ENCODE measurements around the gene CDON. TPM values are rescaled to one million over a fixed set of nuclear protein-coding genes. Genes with fewer than 3 reads are reported as not detected.
A peak's percentile ranks its signal among the peaks of the same experiment; 100 is the strongest.

CDON gene
- total and polyA plus RNA-seq, 12 donors, result 1.4 to 17.1 (median 8.9) TPM

GRCh38 chr11:126058105-126058874 is 4.4 kb downstream of the CDON start:
- Histone ChIP-seq H3K27me3 (peaks cover 0 to 35% (median 0%) of the 10 kb centered on the region in 7 donors), H3K9me3 (no peaks in the 10 kb centered on the region), H3K4me3 (peak overlapping the region in 1 of 10 donors; percentile 14), H3K4me1 (peaks cover 0 to 18% (median 12%) of the 10 kb centered on the region in 9 donors), H3K27ac (no peak overlapping the region), H3K36me3 (no peaks in the 10 kb centered on the region)
- intact Hi-C loops (cut with DNase I), result loop anchor here in 2 of 10 donors (10.0 kb wide), 2 partner anchors 113 to 133 kb away; partner anchors contain the start of gene VSIG10L2 (in 1 of the 2)
- 81 to 85% methylated on average over 6 of the region's 6 CpGs for WGBS, 2 donors
- no peak for ATAC-seq
- TF ChIP-seq CTCF (IDR thresholded peaks at IDR 0.05), result no peak
- DNase-seq, result no peak

- intact Hi-C loops (cut with DNase I), result loop anchor here in 2 of 10 donors (10.0 kb wide), 2 partner anchors 110 to 130 kb away; partner anchors contain the start of gene VSIG10L2 (in 1 of the 2)
- peaks cover 0 to 14% (median 0%) of the 10 kb centered on the region in 7 donors for H3K27me3 ChIP-seq
- H3K4me1 ChIP-seq, result peaks cover 0 to 3% (median 0%) of the 10 kb centered on the region in 9 donors
- ATAC-seq (no peak), DNase-seq (no peak)
- no peaks in the 10 kb centered on the region for H3K9me3 ChIP-seq
- WGBS, 2 donors, result 95 to 97% methylated on average over 5 of the region's 5 CpGs
- H3K36me3 ChIP-seq, result no peaks in the 10 kb centered on the region
- H3K27ac ChIP-seq, result no peak overlapping the region
- TF ChIP-seq CTCF (IDR thresholded peaks at IDR 0.05), result no peak
- H3K4me3 ChIP-seq, result no peak overlapping the region
These were observed 7.8 kb downstream of the CDON start for GRCh38 chr11:126054882-126055281.

- ATAC-seq (no peak), DNase-seq (no peak)
- no peak overlapping the region for H3K4me3 ChIP-seq
- no peak for TF ChIP-seq CTCF (IDR thresholded peaks at IDR 0.05)
- H3K36me3 ChIP-seq, result no peaks in the 10 kb centered on the region
- H3K4me1 ChIP-seq, result peaks cover 0 to 3% (median 0%) of the 10 kb centered on the region in 9 donors
- peaks cover 0 to 14% (median 0%) of the 10 kb centered on the region in 7 donors for H3K27me3 ChIP-seq
- WGBS, 2 donors, result 75 to 76% methylated on average over 5 of the region's 5 CpGs
- no peaks in the 10 kb centered on the region for H3K9me3 ChIP-seq
- intact Hi-C loops (cut with DNase I), result loop anchor here in 2 of 10 donors (10.0 kb wide), 2 partner anchors 110 to 130 kb away; partner anchors contain the start of gene VSIG10L2 (in 1 of the 2)
- H3K27ac ChIP-seq, result no peak overlapping the region
These were observed 8.3 kb downstream of the CDON start for GRCh38 chr11:126054408-126054807.

- ATAC-seq (no peak), DNase-seq (no peak)
- no peak overlapping the region for H3K4me3 ChIP-seq
- no peak for TF ChIP-seq CTCF (IDR thresholded peaks at IDR 0.05)
- H3K36me3 ChIP-seq, result no peaks in the 10 kb centered on the region
- H3K27ac ChIP-seq, result no peak overlapping the region
- 80 to 83% methylated on average over 7 of the region's 7 CpGs for WGBS, 2 donors
- H3K9me3 ChIP-seq, result no peaks in the 10 kb centered on the region
- H3K27me3 ChIP-seq, result peaks cover 0 to 13% (median 0%) of the 10 kb centered on the region in 7 donors
- H3K4me1 ChIP-seq, result peaks cover 0 to 3% (median 0%) of the 10 kb centered on the region in 9 donors
- intact Hi-C loops (cut with DNase I), result loop anchor here in 2 of 10 donors (10.0 kb wide), 2 partner anchors 109 to 129 kb away; partner anchors contain the start of gene VSIG10L2 (in 1 of the 2)
These were observed 9.0 kb downstream of the CDON start for GRCh38 chr11:126053415-126054286.

All from heart right ventricle (tissue), 16 donors.